Dermis microvascular lymphatic vessel endothelial cell (primary cell): ENCODE data around the gene APOBEC3H. TPM values are rescaled to one million over a fixed set of nuclear protein-coding genes. Genes with fewer than 3 reads are reported as not detected.
A peak's percentile ranks its signal among the peaks of the same experiment; 100 is the strongest.

Experiments
- DNase-seq, 2 donors: peaks; one replicate each; pipeline versions ENCODE4 v3.0.0 to v3.0.0-alpha.2; 2010; ENCODE audit warnings: low read depth in 2 of 2
- total RNA-seq: library from RNA; depleted of rRNA; stranded (reverse); fragments of >200 nt; gene quantifications from 2 replicates; pipeline ENCODE4 v1.2.1, GENCODE V29; 2014

Gene APOBEC3H
- total RNA-seq, 1 donor from 2014 or later = not detected

- DNase-seq = peak; percentile 14 to 59
Measured at GRCh38 chr22:39135092-39135896, 38.2 kb downstream of the APOBEC3H start.

- DNase-seq = no peak
Measured at GRCh38 chr22:39136317-39136716, 39.3 kb downstream of the APOBEC3H start.

- no peak for DNase-seq
Measured at GRCh38 chr22:39138357-39138997, 41.4 kb downstream of the APOBEC3H start.

- no peak for DNase-seq
Measured at GRCh38 chr22:39139933-39140332, 42.9 kb downstream of the APOBEC3H start.

GRCh38 chr22:39142088-39142680 is 45.1 kb downstream of the APOBEC3H start:
- no peak for DNase-seq

GRCh38 chr22:39144101-39144767 is 47.2 kb downstream of the APOBEC3H start:
- DNase-seq = peak; percentile 14 to 39

- DNase-seq = no peak
Measured at GRCh38 chr22:39146256-39147101, 49.4 kb downstream of the APOBEC3H start.

- DNase-seq = no peak
Measured at GRCh38 chr22:39147335-39148025, 50.4 kb downstream of the APOBEC3H start.

- DNase-seq = no peak
Measured at GRCh38 chr22:39148026-39148726, 51.1 kb downstream of the APOBEC3H start.

- DNase-seq = peak in 1 of 2 donors; percentile 75
Measured at GRCh38 chr22:39148727-39149535, 51.9 kb downstream of the APOBEC3H start.

GRCh38 chr22:39149915-39150847 is 53.1 kb downstream of the APOBEC3H start:
- DNase-seq = no peak

- no peak for DNase-seq
Measured at GRCh38 chr22:39150848-39151215, 53.8 kb downstream of the APOBEC3H start.

GRCh38 chr22:39151329-39151975 is 54.4 kb downstream of the APOBEC3H start:
- no peak for DNase-seq

GRCh38 chr22:39152024-39152510 is 55.0 kb downstream of the APOBEC3H start:
- DNase-seq = no peak

GRCh38 chr22:39152511-39153219 is 55.6 kb downstream of the APOBEC3H start, which contains the start of gene CBX7:
Gene CBX7 (minus strand): TSS chr22:39152680. CDS start chr22:39152444, 236 bp downstream.
- DNase-seq = peak; percentile 60 to 87

GRCh38 chr22:39153220-39153717 is 56.2 kb downstream of the APOBEC3H start:
- no peak for DNase-seq
